ENCODE measurements around the gene ARHGAP9.

DNA sequence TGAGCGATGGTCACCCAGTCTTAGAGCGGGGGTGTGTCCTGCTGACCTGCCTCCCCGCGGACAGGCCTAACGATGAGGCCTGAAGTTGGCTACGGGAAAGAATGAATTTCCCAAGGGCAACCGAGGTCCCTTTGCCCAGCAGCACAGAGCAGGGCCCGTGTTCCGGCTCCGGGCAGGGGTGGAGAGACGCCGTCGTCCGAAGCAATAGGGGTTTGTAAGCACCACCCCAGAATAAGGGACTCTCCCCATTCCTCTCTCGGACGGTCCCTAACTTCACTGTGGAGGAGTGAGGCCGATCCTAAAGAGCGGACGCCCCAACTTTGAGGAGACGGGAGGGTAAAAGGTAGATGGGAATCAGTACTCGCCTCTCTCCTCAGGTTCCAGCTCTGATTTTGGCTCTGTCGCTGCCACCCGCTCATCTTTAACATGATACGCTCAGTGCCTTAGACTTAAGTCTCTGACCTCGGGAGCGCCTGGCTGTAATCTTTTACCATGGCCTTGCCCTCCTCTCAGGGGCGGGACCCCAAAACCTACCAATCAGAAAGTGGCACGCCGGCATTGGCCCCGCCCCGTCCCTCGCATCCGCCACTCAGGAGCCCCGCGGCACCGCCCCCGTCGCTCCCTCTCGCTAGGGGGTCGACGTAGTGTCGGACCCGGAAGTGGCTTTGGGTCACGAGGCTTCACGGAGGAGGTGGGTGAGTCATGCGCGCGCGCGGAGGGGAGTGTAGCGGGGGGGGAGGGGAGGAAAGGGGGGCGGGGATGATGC is 40.6 kb upstream of the ARHGAP9 start, which contains the start of gene DDIT3:
- TF ChIP-seq, protein P1, sequence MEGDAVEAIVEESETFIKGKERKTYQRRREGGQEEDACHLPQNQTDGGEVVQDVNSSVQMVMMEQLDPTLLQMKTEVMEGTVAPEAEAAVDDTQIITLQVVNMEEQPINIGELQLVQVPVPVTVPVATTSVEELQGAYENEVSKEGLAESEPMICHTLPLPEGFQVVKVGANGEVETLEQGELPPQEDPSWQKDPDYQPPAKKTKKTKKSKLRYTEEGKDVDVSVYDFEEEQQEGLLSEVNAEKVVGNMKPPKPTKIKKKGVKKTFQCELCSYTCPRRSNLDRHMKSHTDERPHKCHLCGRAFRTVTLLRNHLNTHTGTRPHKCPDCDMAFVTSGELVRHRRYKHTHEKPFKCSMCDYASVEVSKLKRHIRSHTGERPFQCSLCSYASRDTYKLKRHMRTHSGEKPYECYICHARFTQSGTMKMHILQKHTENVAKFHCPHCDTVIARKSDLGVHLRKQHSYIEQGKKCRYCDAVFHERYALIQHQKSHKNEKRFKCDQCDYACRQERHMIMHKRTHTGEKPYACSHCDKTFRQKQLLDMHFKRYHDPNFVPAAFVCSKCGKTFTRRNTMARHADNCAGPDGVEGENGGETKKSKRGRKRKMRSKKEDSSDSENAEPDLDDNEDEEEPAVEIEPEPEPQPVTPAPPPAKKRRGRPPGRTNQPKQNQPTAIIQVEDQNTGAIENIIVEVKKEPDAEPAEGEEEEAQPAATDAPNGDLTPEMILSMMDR (IDR thresholded peaks at IDR 0.05): no peak
- peak; percentile 100 for TF ChIP-seq POLR2A (IDR thresholded peaks at IDR 0.05)
